ENCODE data around the gene HOXB13. TPM values are rescaled to one million over a fixed set of nuclear protein-coding genes. Genes with fewer than 3 reads are reported as not detected.

Gene HOXB13
- total RNA-seq, 4 donors from 2014 or later, result not detected

DNA sequence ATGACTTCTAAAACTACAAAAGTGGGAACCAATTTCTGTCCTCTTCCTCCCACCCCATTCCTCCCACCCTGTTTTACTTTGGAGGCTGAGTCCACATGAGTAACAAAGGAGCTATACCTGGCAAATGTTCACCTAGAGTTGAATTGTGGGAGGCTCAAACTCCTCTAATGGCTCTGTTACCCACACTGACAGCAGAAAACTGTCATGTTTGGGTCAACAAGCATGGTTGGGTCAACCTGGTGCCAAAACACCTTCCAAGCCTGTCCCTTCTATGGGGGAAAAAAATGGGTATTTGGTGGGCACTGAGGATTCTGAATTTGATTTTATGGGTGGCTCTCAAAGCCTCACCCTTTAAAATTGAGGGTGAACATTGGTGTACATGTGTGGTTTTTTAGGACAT is 12.0 kb upstream of the HOXB13 start:
- TF ChIP-seq, protein P1, sequence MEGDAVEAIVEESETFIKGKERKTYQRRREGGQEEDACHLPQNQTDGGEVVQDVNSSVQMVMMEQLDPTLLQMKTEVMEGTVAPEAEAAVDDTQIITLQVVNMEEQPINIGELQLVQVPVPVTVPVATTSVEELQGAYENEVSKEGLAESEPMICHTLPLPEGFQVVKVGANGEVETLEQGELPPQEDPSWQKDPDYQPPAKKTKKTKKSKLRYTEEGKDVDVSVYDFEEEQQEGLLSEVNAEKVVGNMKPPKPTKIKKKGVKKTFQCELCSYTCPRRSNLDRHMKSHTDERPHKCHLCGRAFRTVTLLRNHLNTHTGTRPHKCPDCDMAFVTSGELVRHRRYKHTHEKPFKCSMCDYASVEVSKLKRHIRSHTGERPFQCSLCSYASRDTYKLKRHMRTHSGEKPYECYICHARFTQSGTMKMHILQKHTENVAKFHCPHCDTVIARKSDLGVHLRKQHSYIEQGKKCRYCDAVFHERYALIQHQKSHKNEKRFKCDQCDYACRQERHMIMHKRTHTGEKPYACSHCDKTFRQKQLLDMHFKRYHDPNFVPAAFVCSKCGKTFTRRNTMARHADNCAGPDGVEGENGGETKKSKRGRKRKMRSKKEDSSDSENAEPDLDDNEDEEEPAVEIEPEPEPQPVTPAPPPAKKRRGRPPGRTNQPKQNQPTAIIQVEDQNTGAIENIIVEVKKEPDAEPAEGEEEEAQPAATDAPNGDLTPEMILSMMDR (IDR thresholded peaks at IDR 0.05), result no peak
- no peak for TF ChIP-seq POLR2A (IDR thresholded peaks at IDR 0.05)
- peaks cover 15 to 67% of the 10 kb centered on the region in 2 donors for H3K27me3 ChIP-seq
- H3K27ac ChIP-seq, result no peak overlapping the region
- H3K4me3 ChIP-seq, result no peak overlapping the region
- intact Hi-C loops (cut with DNase I; ENCODE audit: low total_unique reads), result no loop called here
- H3K4me1 ChIP-seq, result no peaks in the 10 kb centered on the region
- DNase-seq, result no peak
- no peaks in the 10 kb centered on the region for H3K9me3 ChIP-seq
- H3K36me3 ChIP-seq, result no peaks in the 10 kb centered on the region

DNA sequence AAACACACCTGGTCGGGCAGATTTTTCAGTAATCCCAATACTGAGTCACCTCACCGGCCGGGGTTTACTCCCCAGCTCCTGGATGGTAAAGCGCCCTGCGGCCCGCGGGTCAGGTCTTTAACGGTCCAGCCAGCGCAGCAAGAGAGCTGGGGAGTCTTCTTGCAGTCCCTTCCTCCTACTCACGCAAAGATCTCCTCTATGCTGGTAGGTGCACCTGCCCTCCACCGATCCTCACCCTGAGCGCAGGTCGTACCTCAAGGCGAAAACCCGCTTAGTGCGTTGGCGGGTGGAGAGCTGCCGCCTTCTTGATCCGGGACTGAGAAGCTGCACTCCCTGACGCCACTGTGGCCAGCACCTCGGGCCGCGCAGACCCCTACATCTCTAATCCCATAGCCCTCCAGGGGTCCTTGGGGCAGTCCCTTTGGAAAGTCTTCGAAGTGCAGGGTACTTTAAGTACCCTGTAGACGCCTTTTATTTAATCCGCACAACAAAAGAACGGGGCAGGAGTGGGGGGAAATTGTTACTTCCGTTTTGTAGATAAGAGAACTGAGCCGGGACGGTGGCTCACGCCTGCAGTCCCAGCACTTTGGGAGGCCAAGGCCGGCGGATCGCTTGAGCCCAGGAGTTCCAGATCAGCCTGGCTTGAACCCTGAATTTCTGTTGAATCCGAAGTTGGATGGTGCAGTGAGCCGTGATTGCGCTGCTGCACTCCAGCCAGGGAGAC is 10.4 kb upstream of the HOXB13 start:
- H3K4me1 ChIP-seq, result no peaks in the 10 kb centered on the region
- TF ChIP-seq POLR2A (IDR thresholded peaks at IDR 0.05), result no peak
- TF ChIP-seq, protein P1 (IDR thresholded peaks at IDR 0.05), result no peak
- H3K36me3 ChIP-seq, result no peaks in the 10 kb centered on the region
- no peaks in the 10 kb centered on the region for H3K9me3 ChIP-seq
- H3K27ac ChIP-seq, result no peak overlapping the region
- DNase-seq, result no peak
- H3K4me3 ChIP-seq, result no peak overlapping the region
- intact Hi-C loops (cut with DNase I; ENCODE audit: low total_unique reads), result no loop called here
- H3K27me3 ChIP-seq, result peaks cover 10 to 67% of the 10 kb centered on the region in 2 donors

DNA sequence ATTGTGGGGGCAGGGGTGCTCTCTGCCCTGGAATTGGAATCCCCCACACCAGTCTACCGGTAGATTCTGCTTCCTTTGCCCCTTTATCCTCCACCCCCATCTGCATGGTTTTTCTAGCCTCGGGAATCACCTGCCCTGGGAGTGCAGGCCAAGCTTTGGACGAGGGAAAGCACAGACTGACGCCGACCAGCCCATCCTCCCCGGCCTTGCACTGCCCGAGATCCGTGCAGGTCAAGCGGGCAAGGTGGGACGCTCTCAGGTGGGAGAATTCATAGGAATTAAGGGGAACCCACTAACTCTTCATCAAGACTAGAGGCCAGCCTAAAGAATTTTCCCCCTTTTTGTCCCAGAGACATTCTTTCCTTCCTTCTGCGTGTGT is 9.9 kb upstream of the HOXB13 start:
- no peak overlapping the region for H3K27ac ChIP-seq
- DNase-seq, result no peak
- no peaks in the 10 kb centered on the region for H3K36me3 ChIP-seq
- H3K4me3 ChIP-seq, result no peak overlapping the region
- no peaks in the 10 kb centered on the region for H3K9me3 ChIP-seq
- no peaks in the 10 kb centered on the region for H3K4me1 ChIP-seq
- intact Hi-C loops (cut with DNase I; ENCODE audit: low total_unique reads), result no loop called here
- no peak for TF ChIP-seq POLR2A (IDR thresholded peaks at IDR 0.05)
- TF ChIP-seq, protein P1 (IDR thresholded peaks at IDR 0.05), result no peak
- H3K27me3 ChIP-seq, result peaks cover 10 to 73% of the 10 kb centered on the region in 2 donors

DNA sequence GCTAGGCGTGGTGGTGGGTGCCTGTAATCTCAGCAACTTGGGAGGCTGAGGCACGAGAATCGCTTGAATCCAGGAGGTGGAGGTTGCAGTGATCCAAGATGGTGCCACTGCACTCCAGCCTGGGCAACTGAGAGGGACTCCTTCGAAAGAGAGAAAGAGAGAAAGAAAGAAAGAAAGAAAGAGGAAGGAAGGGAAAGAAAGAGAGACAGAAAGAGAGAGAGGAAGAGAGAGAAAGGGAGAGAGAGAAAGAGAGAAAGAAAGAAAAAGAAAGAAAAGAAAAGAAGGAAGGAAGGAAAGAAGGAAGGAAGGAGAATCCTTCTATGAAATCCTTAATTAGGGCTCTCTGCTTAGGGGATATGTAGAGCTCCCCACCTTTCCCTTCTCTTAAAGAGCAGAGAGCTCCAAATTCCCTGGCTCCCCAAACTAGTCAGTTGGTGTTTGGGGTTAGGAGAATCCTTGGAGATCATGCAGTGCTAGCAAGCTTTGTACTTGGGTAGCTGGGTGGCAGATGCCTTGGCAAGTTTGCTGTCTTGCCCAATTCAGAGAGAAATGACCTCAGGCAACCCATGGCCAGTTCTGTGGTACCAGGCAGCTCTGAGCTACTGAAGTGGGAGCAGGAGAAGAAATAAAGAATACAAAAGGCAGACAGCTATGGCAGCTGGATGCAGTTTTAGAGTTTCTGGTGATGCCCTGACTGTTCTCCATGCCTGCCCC is 8.9 kb upstream of the HOXB13 start:
- H3K27ac ChIP-seq, result no peak overlapping the region
- no peak for TF ChIP-seq POLR2A (IDR thresholded peaks at IDR 0.05)
- TF ChIP-seq, protein P1 (IDR thresholded peaks at IDR 0.05), result no peak
- no peak for DNase-seq
- peaks cover 13 to 80% of the 10 kb centered on the region in 2 donors for H3K27me3 ChIP-seq
- intact Hi-C loops (cut with DNase I; ENCODE audit: low total_unique reads), result no loop called here
- no peak overlapping the region for H3K4me3 ChIP-seq
- no peaks in the 10 kb centered on the region for H3K9me3 ChIP-seq
- no peaks in the 10 kb centered on the region for H3K4me1 ChIP-seq
- H3K36me3 ChIP-seq, result no peaks in the 10 kb centered on the region

DNA sequence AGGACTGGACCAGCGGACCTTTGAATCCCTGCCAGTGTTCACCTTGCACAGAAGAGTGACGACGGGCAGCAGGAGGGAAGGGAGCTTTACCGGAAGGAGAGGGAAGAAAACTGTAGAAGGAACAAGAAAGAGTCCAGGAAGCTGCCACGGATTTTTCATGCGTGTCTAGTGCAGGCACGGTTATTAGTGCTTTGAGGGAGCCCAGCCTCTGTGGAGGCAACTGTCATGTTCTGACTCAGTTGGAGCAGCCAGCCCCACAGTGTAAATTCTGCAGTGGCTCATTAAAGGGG is 6.5 kb upstream of the HOXB13 start:
- Histone ChIP-seq H3K4me3 (no peak overlapping the region), H3K27ac (no peak overlapping the region), H3K36me3 (no peaks in the 10 kb centered on the region), H3K9me3 (no peaks in the 10 kb centered on the region), H3K27me3 (peaks cover 3 to 73% of the 10 kb centered on the region in 2 donors), H3K4me1 (no peaks in the 10 kb centered on the region)
- intact Hi-C loops (cut with DNase I; ENCODE audit: low total_unique reads), result no loop called here
- no peak for DNase-seq
- TF ChIP-seq, protein P1 (IDR thresholded peaks at IDR 0.05), result no peak
- TF ChIP-seq POLR2A (IDR thresholded peaks at IDR 0.05), result no peak
